Frontal cortex (tissue), 4 donors: Measurements from ENCODE around the gene TLDC2. TPM values are rescaled to one million over a fixed set of nuclear protein-coding genes. Genes with fewer than 3 reads are reported as not detected.
"Not testable (repeated sequence)": the region's sequence is repeated elsewhere in the genome, so short reads cannot be mapped to it uniquely, and the experiment has no call there.

Source experiments
- DNase-seq, 2 donors: peaks; one replicate each; pipeline ENCODE4 v3.0.0; 2012; ENCODE audit warnings: low spot score in 2 of 2
- FAIRE-seq: peaks from 2 replicates; lab custom pipeline; 2012; peaks lifted over from hg19 to GRCh38; lab: Jason Lieb, UNC
- total RNA-seq: library from RNA; depleted of rRNA; stranded (reverse); fragments of >200 nt; gene quantifications from one replicate; pipeline ENCODE4 v1.2.3, GENCODE V29; 2014
- donor health status: control.
- donor health status: control.
- donor health status: control.

Gene TLDC2
- total RNA-seq, 1 donor from 2014 or later: under 0.01 TPM

- no peak for FAIRE-seq
- no peak for DNase-seq
These were observed 60.4 kb downstream of the TLDC2 start for GRCh38 chr20:36936341-36936740.

- FAIRE-seq, DNase-seq: not testable (repeated sequence)
These were observed 60.9 kb downstream of the TLDC2 start for GRCh38 chr20:36936761-36937401.

- DNase-seq (no peak), FAIRE-seq (no peak)
These were observed 61.4 kb downstream of the TLDC2 start for GRCh38 chr20:36937402-36937770.

DNA sequence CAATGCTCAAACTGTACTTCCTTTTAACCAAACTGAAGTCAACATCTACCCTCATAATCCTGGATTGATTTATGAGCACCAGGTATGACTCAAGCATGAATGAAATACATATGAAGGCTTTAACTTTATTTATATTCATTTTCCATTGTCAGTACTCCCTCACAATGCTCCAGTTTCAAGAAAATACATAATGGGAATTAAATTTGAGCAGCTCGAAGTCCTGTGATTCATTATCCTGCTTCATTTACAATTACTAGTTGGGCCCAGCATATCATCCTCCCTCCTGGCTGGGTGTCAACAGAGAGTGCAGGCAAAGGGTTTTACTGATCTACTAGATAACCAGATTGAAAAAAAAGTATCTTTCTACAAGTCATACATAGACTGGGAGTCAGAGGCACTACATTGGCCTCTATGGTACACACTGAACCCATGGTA, 65.5 kb downstream of the TLDC2 start:
- FAIRE-seq (no peak), DNase-seq (no peak)

Other genes with a start within 250 kb of the TLDC2 start
- under 0.01 TPM for gene SLA2, start 229.9 kb upstream of the TLDC2 start, total RNA-seq
- 52.2 TPM for gene NDRG3, start 130.0 kb upstream of the TLDC2 start, total RNA-seq
- 5.3 TPM for gene DSN1, start 102.4 kb upstream of the TLDC2 start, total RNA-seq
- gene SAMHD1, start 75.6 kb downstream of the TLDC2 start, total RNA-seq: 48.5 TPM
- 25.7 TPM for gene RBL1, start 219.9 kb downstream of the TLDC2 start, total RNA-seq